CD14-positive monocyte (primary cell): Measurements from ENCODE around the gene COL20A1. TPM values are rescaled to one million over a fixed set of nuclear protein-coding genes. Genes with fewer than 3 reads are reported as not detected.

Experiments
- DNase-seq, 3 donors: peaks; one replicate each; pipeline ENCODE4 v3.0.0-alpha.2; 2011 to 2022
- H2AFZ ChIP-seq: 2 replicates; pipeline ENCODE4 v1.6.0; 2012; ENCODE audit warnings: mild to moderate bottlenecking, low read depth, low read length, inconsistent platforms; ENCODE audit not compliant: insufficient read depth, poor library complexity, severe bottlenecking
- H3K27ac ChIP-seq, 2 donors: 1 replicate in 1 of 2; 2 replicates in 1 of 2; pipeline ENCODE4 v1.5.1; 2012 to 2013; ENCODE audit warnings: low read length in 2 of 2, control low read depth in 1 of 2, inconsistent platforms in 1 of 2, low read depth in 1 of 2, mild to moderate bottlenecking in 1 of 2
- H3K27me3 ChIP-seq, 2 donors: one replicate each; pipeline versions ENCODE4 v1.6.0 to v1.6.1; 2011 to 2013; ENCODE audit warnings: low read length in 2 of 2; ENCODE audit not compliant: control insufficient read depth in 2 of 2, insufficient read depth in 2 of 2
- H3K36me3 ChIP-seq, 2 donors: replicated peaks in 1 of 2; 1 replicate in 1 of 2; 2 replicates in 1 of 2; pipeline versions ENCODE4 v1.5.1 to v1.6.1; 2012 to 2013; ENCODE audit warnings: low read length in 2 of 2, control low read depth in 1 of 2, inconsistent platforms in 1 of 2, mild to moderate bottlenecking in 1 of 2; ENCODE audit not compliant: insufficient read depth in 2 of 2, control insufficient read depth in 1 of 2
- H3K4me1 ChIP-seq, 2 donors: 1 replicate in 1 of 2; 2 replicates in 1 of 2; pipeline versions ENCODE4 v1.5.1 to v1.6.1; 2012 to 2013; ENCODE audit warnings: low read length in 2 of 2, control low read depth in 1 of 2, inconsistent platforms in 1 of 2, mild to moderate bottlenecking in 1 of 2, moderate library complexity in 1 of 2; ENCODE audit not compliant: insufficient read depth in 2 of 2, control insufficient read depth in 1 of 2
- H3K4me2 ChIP-seq: replicated peaks from 2 replicates; pipeline ENCODE3; 2012; ENCODE audit warnings: low read length, moderate library complexity, mild to moderate bottlenecking; ENCODE audit not compliant: poor library complexity, severe bottlenecking; ENCODE audit errors: extremely low read depth
- H3K4me3 ChIP-seq, 3 experiments: fragments of 200-600 bp in 1 of 3; sonication (generic) in 1 of 3; replicated peaks in 1 of 3; 1 replicate in 2 of 3; 2 replicates in 1 of 3; pipeline ENCODE4 v1.5.1; 2011 to 2013; ENCODE audit warnings: low read length in 3 of 3, mild to moderate bottlenecking in 3 of 3, control low read depth in 2 of 3, low read depth in 2 of 3, inconsistent platforms in 1 of 3, moderate library complexity in 1 of 3
- H3K79me2 ChIP-seq: 2 replicates; pipeline ENCODE4 v1.6.0; 2012; ENCODE audit warnings: mild to moderate bottlenecking, control low read depth, inconsistent platforms, low read length, moderate library complexity; ENCODE audit not compliant: insufficient read depth
- H3K9ac ChIP-seq: 2 replicates; pipeline ENCODE4 v1.6.0; 2017; ENCODE audit warnings: low read length, mild to moderate bottlenecking; ENCODE audit not compliant: insufficient read depth, poor library complexity, severe bottlenecking
- H3K9me3 ChIP-seq, 2 donors: replicated peaks in 1 of 2; 1 replicate in 1 of 2; 2 replicates in 1 of 2; pipeline versions ENCODE4 v1.5.1 to v1.6.1; 2012 to 2013; ENCODE audit warnings: low read length in 2 of 2, control low read depth in 1 of 2; ENCODE audit not compliant: control insufficient read depth in 1 of 2, insufficient read depth in 1 of 2
- H4K20me1 ChIP-seq: 2 replicates; pipeline ENCODE4 v1.6.0; 2012; ENCODE audit warnings: mild to moderate bottlenecking, low read length, control low read depth, moderate library complexity; ENCODE audit not compliant: insufficient read depth
- H3K27ac Mint-ChIP-seq, 7 donors: one replicate each; pipeline ENCODE4 v1.8.0; 2020; ENCODE audit warnings: mild to moderate bottlenecking in 7 of 7, mixed read lengths in 7 of 7, moderate library complexity in 6 of 7, inconsistent platforms in 2 of 7
- H3K27me3 Mint-ChIP-seq, 3 donors: one replicate each; pipeline ENCODE4 v1.8.0; 2021 to 2022; ENCODE audit warnings: low read depth in 3 of 3, mild to moderate bottlenecking in 3 of 3, mixed read lengths in 3 of 3, moderate library complexity in 3 of 3, inconsistent platforms in 1 of 3
- H3K36me3 Mint-ChIP-seq, 2 donors: one replicate each; pipeline ENCODE4 v1.8.0; 2020; ENCODE audit warnings: mixed read lengths in 2 of 2, inconsistent platforms in 1 of 2, mild to moderate bottlenecking in 1 of 2
- H3K4me1 Mint-ChIP-seq: one replicate; pipeline ENCODE4 v1.8.0; 2020; ENCODE audit warnings: mild to moderate bottlenecking, mixed read lengths
- H3K4me3 Mint-ChIP-seq, 2 donors: one replicate each; pipeline ENCODE4 v1.8.0; 2020; ENCODE audit warnings: mild to moderate bottlenecking in 2 of 2, mixed read lengths in 2 of 2, moderate library complexity in 1 of 2
- H3K9me3 Mint-ChIP-seq, 7 donors: one replicate each; pipeline ENCODE4 v1.8.0; 2020 to 2022; ENCODE audit warnings: mixed read lengths in 7 of 7, mild to moderate bottlenecking in 6 of 7, moderate library complexity in 6 of 7, inconsistent platforms in 2 of 7
- WGBS: methylation state at CpG from one replicate; pipeline ENCODE4 v1.1.5; 2013; ENCODE audit warnings: missing lambda C conversion rate; ENCODE audit not compliant: insufficient coverage; 5-methylcytosine and 5-hydroxymethylcytosine counted together
- intact Hi-C, 2 donors: fragments of 100-400 bp; cut with micrococcal nuclease; formaldehyde crosslinking; loops; one replicate each; pipeline versions ENCODE4 v1.15.0 to v1.15.1; 2023
- polyA plus RNA-seq, 3 donors: library from polyadenylated mRNA; depleted of rRNA in 1 of 3; unstranded in 2 of 3; stranded (reverse) in 1 of 3; fragments of 300-500 nt in 2 of 3; fragments of >200 nt in 1 of 3; fragmentation: Illumina TruSeq in 2 of 3; gene quantifications; 1 replicate in 2 of 3; 2 replicates in 1 of 3; pipeline ENCODE4 v1.2.3, GENCODE V29; 2012 to 2021
- TF ChIP-seq, protein P1 (sequence below): fragments of 200-600 bp; IDR thresholded peaks from one replicate; pipeline ENCODE4 v1.8.0; 2022; ENCODE audit warnings: antibody characterized with exemption, mild to moderate bottlenecking

Gene COL20A1
- polyA plus RNA-seq, 3 donors: not detected

DNA sequence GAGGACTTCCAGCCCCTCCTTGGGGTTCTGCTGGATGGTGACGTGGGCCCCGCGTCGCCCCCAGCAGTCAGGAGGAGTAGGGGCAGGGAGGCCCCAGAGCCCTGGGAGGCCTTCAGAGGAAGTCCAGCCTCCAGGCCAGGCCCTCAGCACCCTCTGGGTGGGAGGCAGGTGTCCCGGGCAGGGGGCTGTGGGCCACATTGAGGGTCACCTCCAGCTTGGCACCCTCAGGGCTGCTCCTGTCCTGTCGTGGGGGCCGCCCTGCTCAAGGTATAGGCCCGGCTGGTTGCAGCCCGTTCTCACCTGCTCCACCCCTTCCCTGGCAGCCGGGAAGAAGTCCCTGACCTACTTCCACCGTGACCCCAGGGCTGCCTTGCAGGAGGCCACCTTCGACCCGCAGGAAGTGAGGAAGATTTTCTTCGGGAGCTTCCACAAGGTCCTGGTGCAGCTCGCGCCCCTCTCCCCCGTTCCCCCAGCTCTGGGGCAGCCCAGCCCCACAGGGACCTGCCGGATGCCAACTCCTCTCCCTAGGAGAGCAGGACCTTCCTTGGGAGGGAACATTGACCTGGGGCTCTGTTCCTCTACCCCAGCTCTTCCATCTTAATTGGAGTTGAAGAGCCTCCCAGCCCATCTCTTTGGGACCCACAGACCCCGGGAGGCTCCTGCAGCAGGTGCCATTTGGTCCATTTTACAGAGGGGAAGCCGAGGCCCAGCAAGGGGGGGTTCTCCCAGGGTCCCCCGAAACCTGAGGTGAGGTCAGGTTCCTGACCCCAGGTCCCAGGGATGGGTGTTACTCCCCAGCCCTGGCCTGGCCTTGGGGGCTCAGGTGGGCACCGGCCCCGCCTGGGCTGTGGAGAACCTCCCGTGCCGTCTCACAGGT, 26.4 kb downstream of the COL20A1 start:
- no peaks in the 10 kb centered on the region for H3K9me3 ChIP-seq
- H3K27ac ChIP-seq: no peak overlapping the region
- intact Hi-C loops: no loop called here
- no peaks in the 10 kb centered on the region for H3K79me2 ChIP-seq
- H3K27me3 Mint-ChIP-seq: peaks cover 3 to 12% (median 11%) of the 10 kb centered on the region in 3 donors
- H3K36me3 ChIP-seq: no peaks in the 10 kb centered on the region
- H3K36me3 Mint-ChIP-seq: no peaks in the 10 kb centered on the region
- H3K4me1 Mint-ChIP-seq: no peaks in the 10 kb centered on the region
- WGBS: 86% methylated on average over 20 of the region's 25 CpGs
- H3K9ac ChIP-seq: no peak overlapping the region
- TF ChIP-seq, protein P1, sequence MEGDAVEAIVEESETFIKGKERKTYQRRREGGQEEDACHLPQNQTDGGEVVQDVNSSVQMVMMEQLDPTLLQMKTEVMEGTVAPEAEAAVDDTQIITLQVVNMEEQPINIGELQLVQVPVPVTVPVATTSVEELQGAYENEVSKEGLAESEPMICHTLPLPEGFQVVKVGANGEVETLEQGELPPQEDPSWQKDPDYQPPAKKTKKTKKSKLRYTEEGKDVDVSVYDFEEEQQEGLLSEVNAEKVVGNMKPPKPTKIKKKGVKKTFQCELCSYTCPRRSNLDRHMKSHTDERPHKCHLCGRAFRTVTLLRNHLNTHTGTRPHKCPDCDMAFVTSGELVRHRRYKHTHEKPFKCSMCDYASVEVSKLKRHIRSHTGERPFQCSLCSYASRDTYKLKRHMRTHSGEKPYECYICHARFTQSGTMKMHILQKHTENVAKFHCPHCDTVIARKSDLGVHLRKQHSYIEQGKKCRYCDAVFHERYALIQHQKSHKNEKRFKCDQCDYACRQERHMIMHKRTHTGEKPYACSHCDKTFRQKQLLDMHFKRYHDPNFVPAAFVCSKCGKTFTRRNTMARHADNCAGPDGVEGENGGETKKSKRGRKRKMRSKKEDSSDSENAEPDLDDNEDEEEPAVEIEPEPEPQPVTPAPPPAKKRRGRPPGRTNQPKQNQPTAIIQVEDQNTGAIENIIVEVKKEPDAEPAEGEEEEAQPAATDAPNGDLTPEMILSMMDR: no peak
- H3K27ac Mint-ChIP-seq: no peak overlapping the region
- no peak overlapping the region for H3K4me3 ChIP-seq
- no peak overlapping the region for H3K4me2 ChIP-seq
- H3K27me3 ChIP-seq: peaks cover 0 to 3% of the 10 kb centered on the region in 2 donors
- H3K4me1 ChIP-seq: no peaks in the 10 kb centered on the region
- no peak overlapping the region for H3K4me3 Mint-ChIP-seq
- H2AFZ ChIP-seq: no peak overlapping the region
- H4K20me1 ChIP-seq: no peaks in the 10 kb centered on the region
- no peak for DNase-seq
- no peaks in the 10 kb centered on the region for H3K9me3 Mint-ChIP-seq

- H3K4me1 Mint-ChIP-seq: no peaks in the 10 kb centered on the region
- no peak overlapping the region for H3K27ac ChIP-seq
- no peaks in the 10 kb centered on the region for H3K79me2 ChIP-seq
- 88% methylated on average over 23 of the region's 23 CpGs for WGBS
- TF ChIP-seq, protein P1: no peak
- H3K4me2 ChIP-seq: no peak overlapping the region
- H3K36me3 ChIP-seq: no peaks in the 10 kb centered on the region
- H4K20me1 ChIP-seq: no peaks in the 10 kb centered on the region
- peaks cover 3 to 12% (median 11%) of the 10 kb centered on the region in 3 donors for H3K27me3 Mint-ChIP-seq
- no peaks in the 10 kb centered on the region for H3K9me3 Mint-ChIP-seq
- intact Hi-C loops: no loop called here
- no peaks in the 10 kb centered on the region for H3K4me1 ChIP-seq
- H3K4me3 Mint-ChIP-seq: no peak overlapping the region
- H3K36me3 Mint-ChIP-seq: no peaks in the 10 kb centered on the region
- DNase-seq: no peak
- no peaks in the 10 kb centered on the region for H3K9me3 ChIP-seq
- H2AFZ ChIP-seq: no peak overlapping the region
- H3K4me3 ChIP-seq: no peak overlapping the region
- peaks cover 0 to 3% of the 10 kb centered on the region in 2 donors for H3K27me3 ChIP-seq
- H3K9ac ChIP-seq: no peak overlapping the region
- H3K27ac Mint-ChIP-seq: no peak overlapping the region
Observed at GRCh38 chr20:63320041-63320511, 27.1 kb downstream of the COL20A1 start.
